ENCODE results near the gene MAT1A.
"Not testable (repeated sequence)": the region's sequence is repeated elsewhere in the genome, so short reads cannot be mapped to it uniquely, and the experiment has no call there.

Gene MAT1A

DNA sequence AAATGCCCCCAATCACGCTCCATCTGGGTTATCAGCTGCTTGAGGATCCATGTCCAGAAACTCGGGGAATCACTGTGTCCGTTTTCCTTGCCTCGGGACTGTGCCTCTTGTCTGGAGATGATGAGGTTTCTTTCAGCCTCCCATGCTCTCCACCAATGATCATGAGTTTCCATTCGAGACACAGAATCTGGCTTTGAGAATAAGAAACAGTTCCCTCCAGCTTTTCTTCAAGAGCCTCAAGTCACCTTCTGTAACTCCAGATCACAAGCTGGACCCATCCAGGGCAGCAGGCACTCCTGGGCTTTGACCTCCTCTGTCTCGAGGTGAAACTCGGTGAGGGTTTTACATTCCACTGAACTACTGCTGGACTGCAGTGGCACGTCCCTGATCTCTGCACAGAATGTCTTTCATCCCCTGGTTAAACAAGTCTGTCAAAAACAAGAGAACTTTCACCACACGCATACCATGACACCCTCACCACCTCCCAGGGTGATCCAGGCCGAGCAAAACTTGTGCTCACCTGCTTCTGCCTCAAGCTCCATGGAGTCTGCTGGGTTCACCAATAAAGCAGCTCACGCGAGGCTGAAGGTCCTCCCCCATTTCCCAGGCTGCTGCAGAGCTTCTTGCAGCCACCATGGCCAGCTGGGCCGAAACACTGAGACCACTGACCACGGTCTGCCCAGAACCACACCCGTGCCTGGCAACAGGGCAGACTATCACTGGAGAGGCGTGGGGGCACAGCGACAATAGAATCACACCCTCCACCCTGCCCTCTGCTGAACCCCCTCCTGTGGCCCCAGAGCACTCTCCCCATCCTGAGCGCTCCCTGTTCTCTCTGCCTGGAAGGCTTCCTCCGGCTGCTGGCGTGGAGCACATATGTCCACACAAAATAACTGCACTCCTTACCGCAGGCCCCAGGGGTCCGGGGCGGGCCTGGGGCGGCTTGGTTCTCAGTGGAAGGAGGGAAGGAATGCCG, 25.1 kb downstream of the MAT1A start:
- no peak for DNase-seq

DNA sequence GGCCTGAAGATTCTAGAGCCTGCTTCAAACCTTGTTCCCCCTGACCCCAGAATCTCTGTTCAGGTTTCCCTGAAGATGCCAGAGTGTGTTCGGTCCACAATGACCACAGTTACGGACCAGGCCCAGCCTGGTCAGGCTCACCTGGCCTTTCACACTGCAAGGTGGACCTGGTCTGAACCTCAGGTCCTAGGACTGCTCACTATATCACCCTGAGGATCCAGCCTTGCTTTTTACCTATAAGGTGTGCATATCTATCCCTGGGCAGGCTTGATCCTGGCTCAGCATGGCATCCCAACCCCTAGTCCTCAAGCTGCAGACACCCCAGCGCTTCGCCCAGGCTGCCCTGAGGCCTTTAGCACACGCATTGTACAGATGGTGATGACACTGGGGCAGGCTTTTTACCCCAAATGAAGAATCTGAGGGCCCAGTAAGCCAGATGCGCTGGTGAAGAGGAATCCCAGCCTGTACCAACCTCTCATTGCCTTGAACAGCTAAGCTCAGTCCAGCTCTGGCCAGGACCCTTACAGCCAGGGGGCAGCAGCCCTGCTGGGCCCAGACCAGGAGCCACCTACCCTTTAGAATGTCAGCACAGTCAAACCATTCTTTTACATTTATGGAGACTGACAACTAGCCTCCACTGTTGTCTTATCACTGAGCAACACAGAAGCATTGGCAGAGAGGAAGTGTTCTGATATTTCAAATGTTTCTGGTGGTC, 28.0 kb downstream of the MAT1A start:
- DNase-seq: no peak

DNA sequence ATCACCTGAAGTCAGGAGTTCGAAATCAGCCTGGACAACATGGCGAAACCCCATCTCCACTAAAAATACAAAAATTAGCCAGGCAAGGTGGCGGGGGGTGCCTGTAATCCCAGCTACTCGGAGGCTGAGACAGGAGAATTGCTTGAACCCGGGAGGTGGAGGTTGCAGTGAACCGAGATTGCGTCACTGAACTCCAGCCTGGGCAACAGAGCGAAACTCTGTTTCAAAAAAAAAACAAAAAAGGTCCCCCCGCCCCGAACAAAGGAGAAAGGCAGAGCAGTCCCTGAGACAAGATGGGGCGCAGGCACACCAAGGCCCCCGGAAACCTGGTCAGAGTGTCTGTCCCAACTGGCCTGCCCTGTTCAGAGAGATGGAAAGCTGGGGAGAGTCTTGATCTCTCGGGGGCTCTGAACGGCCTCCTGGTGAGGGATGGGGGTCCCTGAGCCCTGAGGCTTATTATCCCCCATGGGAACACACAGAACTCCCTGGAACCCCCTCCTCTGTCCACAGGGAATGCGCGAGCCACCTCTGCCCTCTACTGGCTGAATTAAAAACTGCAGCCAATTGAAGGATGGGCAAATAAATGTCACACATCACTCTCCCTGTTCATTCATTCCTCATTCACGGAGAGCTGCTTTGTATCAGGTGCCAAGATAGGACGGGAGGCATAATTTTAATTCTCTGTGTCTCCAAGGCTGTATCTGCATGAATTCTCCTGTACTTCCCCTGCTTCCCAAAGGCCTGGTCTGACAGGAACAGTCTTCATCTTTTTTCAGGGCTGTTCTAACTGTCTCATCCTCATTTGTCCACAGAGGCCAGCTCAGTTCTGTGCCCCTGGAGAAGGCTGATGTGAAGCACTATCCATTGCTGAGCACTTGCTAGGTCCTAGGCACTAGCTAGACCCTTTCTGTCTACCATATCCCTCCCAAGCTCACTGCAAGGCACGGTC, 28.9 kb downstream of the MAT1A start:
- no peak for DNase-seq

DNA sequence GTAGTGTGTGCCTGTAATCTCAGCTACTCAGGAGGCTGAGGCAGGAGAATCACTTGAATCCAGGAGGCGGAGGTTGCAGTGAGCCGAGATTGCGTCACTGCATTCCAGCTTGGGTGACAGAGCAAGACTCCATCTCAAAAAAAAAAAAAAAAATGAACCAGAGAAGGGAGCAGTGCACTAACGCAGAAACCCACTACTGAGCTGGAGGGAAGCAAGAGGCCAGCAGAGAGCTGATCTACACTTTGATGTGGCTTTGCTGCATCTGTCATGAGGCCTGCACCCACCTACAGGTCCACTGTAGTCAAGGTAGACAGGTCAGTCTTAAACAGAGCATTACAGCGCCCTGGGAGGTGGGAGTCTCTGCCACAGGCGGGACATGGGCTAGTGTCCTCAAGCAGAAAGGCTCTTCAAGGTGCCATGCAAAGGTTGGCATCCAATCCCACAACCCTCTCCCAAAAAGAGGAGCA, 30.0 kb downstream of the MAT1A start:
- DNase-seq: no peak

DNA sequence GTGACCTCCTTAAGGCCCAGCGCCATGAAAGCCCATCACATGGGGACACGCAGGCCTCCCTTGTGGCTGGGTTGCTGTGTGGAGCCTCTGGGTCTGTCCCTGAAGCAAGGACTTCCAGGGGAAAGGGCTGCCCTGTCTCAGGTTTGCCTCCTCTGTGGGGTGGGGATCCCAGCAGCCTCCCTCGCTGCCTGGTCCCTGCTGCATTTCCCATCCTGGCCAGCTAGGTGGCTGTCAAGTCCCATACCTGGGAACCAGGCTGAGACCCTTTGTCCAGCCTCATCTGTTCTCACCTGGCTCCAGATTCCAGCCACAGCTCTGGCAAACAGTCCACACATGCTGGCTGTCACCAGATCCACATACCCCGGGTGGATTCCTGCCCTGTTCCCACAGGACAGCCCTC, 32.7 kb downstream of the MAT1A start:
- not testable (repeated sequence) for DNase-seq

DNA sequence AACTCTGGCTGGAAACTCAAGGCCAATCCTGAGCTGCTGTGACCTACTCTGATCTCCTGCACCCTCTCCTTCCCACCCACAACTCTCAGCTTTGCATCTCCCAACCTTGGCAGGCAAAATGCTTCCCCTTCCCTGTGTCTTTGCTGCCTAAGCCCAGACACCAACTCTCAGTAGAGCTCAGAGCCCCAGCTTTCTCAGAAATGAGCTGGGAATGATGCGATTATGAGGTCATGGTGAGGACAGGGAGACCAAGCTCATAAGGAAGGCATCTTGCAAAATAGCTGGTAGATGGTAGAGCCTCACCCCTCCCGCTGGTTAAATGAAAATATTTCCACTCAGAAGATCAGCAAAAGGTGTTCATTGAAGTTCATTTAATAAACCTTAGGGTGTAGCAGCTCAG, 34.7 kb downstream of the MAT1A start:
- not testable (repeated sequence) for DNase-seq

DNA sequence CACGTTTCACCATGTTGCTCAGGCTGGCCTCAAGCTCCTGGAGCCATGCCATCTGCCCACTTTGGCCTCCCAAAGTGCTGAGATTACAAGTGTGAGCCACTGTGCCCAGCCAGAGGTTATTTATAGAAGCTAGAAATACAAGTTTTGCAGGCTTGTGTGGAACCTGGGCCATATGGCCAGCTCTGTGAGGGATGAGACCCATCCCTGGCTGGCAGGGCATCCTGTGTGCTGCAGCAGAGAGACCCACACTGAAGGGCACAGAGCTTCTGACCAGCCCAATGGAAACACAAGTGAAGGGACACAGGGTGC, 35.5 kb downstream of the MAT1A start:
- not testable (repeated sequence) for DNase-seq

DNA sequence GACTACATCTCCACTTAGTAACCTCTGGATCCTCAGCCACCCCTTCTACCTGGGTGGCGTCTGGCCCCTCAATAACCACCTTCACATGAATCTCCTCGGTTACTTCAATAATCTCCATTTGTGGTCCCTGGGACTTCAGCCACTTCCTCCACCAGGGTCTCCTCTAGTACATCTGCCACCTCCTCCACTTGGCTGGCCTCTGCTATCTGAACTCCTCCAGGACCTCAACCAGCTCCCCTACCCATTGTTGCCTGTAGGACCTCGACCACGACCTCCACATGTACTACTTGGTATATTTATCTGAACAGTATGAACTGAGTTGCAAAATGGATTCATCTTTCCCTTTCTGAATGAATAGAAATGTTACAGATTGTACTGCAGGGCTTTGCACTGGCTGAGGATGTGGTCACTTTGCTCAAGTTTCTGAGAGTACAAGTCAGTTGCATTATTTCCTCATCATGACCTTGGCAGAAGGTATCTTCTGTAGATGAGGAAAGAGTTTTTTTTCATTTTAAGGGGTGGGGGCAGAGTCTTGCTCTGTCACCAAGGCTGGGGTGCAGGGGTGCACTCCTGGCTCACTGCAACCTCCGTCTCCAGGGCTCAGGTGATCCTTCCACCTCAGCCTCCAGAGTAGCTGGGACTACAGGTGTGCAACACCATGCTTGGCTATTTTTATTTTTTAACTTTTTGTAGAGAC, 36.0 kb downstream of the MAT1A start:
- DNase-seq: no peak

DNA sequence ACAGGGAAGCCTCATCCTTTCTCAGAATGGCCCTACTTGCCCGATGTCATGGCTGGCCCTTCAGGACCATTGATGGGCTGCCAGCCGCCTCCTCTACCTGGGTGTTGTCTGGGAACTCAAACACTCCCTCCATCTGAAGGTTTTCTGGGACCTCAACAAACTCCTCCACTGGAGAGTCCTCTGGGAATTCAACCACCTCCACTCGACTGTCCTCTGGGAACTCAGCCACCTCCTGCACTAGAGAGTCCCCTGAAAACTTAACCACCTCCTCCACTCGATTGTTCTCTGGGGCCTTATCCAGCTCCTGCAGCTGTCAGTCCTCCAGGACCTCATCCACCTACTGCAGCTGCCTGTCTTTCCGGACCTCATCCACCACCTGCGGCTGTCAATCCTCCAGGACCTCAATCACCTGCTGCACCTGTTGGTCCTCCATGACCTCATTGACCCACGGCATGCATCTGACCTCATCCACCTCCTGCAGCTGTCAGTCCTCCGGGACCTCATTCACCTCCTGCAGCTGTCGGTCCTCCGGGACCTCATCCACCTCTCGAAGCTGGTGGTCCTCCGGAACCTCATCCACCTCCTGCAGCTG, 37.1 kb downstream of the MAT1A start:
- no peak for DNase-seq

DNA sequence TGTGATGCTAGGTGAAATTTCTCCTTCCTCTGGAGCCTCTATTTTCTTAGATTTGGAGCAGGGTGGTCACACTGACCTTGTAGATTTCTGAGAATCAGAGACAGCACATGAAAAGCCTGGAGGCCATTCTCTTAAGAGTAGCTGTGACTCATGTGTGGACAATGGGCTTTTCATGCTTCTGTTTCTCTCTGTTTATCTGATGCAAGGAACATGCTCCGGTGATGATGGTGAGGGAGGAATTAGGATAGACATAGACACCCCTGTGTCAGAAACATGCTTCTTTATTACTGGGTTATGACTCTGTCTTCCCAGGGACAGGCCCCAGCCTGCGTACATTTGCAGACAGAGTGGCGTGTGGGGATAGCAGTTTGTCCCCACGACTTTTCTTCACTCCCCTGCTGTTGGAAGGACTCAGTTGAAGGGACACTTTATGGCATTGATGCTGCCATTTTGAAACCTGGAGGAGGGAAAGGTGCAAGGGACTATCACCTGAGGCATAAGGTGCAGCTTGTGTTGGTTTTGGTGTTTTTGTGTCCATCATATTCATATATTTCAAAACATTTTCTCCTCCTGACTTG, 37.7 kb downstream of the MAT1A start:
- not testable (repeated sequence) for DNase-seq

DNA sequence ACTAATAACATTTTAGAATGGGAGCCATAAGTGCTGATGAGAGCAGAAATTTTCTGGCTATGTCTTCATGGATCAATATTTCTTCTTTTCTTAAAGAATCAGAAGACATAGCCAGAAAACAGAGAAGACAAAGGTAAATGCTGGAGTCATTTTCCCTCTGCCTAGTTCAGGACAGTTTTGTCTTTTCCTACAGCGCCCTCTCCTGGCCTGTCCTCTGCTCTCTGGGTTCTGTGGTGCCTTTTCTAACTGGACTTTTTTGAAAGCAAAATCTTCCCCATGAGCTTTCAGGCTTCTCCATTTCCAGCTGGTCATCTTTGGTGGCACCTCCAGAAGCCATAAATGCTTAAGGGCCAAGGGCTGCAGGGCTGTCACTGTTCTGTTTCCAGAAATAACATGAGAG, 39.1 kb downstream of the MAT1A start:
- DNase-seq: not testable (repeated sequence)

DNA sequence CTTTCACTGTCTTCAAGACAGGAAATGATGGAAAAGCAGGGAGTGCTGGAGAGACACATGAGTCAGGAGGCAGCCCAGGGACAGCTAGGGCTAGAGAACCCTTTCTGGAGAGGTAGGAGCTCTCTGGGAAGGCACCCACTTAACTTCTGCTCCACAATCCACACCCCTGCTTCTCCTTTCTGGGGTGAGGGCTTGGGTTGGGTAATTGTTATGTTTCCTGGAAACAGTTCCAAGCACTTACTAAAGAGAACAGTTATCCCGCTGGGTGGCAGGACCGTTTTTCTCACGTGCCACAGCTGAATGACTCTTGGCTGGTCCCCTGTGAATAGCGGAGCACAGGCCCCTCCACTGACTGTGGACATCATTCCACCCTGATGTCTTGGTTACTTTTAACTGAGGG, 39.6 kb downstream of the MAT1A start:
- not testable (repeated sequence) for DNase-seq

DNA sequence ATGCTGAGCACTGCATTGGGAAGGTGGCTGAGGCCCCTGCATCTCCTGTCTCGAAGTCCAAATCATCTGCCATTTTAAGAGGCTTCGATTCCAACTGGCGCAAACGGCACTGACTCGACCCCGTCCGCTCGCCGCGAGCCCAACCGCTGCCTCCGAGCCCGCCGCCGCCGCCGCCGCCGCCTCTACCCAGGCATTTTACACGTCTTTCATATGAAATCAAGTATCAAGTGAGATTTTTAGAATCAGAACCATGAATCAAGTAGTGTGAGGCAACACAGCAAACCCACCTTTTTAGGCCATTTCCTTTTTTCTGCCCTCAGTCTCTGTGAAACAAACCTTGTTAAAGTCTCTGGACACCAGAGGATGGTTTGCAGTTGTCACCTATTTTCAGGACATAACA, 41.8 kb downstream of the MAT1A start:
- DNase-seq: not testable (repeated sequence)

DNA sequence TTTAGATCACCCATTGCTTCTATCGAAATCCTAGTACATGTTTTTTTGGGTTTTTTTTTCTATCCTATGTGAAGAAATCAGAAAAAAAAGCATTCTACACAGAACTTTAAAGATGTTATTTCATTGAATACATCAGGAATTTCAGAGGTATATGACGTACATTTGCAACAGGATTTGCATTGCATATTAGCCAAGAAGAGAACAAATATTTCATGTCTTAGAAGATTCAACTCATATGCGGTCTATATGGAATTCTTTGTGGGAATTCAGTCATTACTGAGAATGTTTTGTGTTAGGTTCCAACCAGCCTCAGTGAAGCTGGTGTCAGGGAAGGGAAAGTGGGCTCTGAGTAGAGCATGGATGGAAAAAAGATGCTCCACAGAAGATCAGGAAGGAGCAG, 45.1 kb downstream of the MAT1A start:
- not testable (repeated sequence) for DNase-seq

DNA sequence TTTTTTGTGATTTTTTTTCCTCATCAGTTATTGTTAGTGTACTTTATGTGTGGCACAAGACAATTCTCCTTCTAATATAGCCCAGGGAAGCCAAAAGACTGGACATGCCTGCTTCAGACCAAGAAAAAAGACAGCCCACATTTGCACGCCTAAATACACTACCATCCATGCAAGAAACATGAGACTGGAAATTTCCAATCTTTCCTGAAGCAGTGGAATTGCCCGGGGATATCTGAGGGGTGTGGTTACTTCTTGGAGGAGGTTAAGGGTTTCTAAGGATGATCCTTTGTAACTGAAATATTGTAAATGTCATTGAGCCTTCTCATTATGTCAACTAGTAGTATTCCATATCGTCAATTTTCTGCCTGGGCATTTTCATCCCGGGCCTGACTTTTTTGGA, 47.1 kb downstream of the MAT1A start:
- DNase-seq: not testable (repeated sequence)

DNA sequence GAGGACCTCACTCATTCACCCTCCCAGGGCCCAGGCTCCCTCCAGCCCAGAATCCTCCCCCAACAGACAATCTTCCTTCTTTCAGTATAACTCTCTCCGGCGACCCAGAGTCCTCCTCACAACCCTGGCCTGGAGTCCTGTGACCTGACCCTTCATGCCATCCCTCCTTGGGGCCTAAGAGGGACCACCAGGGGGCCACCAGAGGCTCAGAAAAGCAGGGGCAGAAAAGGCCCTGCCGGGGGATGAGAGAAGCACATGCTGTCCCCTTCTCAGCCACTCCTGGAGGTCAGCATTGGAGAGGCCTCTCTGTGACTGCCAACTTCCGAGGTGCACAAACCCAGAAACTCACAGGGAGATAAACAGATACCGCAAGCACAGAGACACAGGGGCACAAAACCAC, 53.0 kb downstream of the MAT1A start:
- not testable (repeated sequence) for DNase-seq

DNA sequence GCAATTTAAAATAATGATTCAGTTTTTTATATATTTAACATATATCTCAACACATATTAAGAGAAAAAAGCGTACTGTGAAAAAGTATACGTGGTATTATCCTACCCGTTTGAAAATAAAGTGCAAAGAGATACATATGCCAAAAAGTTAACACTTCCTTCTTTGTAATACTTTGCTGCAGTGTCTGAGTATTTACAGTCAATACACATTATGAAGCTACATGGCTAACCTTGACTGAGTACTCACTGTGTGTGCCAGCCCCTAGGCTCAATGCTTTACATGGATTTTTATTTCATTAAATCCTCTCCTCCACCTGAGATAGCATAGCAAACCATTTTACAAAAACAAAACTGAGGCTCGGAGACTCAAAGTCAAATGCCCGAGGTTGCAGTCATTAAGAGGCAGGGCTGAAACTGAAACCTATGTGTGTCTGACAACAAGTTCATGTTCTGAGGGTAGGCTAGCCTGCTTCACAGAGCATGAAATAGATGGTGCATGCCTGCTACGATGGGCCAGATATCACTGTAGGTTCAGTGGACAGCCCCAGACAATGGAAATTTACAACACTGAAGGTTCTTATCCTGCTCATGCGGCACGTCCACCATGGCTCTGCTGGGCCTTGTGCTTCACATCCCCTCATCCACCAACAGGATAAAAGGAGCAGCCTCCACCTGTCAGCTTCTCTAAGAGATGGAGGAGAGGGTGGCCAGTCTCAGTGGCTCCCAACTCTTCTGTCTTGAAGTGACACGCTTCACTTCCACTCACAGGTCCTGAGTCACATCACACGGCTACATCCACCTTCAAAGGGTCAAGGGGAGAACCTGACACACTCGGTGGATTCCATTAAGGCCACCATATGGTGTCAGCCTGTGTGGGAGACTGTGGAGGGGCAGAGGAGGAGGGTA, 54.9 kb downstream of the MAT1A start:
- not testable (repeated sequence) for DNase-seq

DNA sequence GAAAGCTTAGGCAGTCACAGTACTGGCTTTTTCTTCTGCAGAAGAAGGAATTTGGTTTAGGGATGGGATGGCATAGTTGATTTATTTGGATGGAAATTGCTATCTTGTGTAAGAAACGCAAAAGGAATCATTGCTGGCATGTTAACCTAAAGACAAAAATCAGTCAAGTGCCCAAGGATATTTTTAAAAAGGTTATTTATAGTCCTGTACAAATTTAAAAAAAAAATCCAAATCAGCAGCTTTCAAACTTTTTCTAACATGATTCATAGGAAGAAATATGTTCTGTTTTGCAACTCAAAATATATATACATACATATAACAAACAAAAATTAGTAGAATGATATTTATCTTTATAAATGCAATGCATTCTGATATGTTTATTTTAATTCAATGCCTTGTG, 55.6 kb downstream of the MAT1A start:
- not testable (repeated sequence) for DNase-seq

DNA sequence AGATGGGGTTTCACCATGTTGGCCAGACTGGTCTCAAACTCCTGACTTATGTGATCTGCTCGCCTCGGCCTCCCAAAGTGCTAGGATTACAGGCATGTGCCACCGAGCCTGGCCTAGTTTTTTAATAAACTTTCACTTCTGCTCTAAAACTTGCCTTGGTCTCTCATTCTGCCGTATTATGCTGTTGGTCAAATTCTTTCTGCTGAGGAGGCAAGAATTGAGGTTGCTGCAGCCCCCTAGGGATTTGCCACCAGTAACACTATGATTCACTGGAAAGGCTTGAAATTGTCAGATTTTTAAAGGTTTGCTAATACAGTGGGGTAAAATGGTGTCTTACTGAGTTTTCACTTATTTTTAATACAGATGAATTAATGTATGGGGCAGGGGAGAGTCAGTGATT, 62.7 kb downstream of the MAT1A start:
- not testable (repeated sequence) for DNase-seq

DNA sequence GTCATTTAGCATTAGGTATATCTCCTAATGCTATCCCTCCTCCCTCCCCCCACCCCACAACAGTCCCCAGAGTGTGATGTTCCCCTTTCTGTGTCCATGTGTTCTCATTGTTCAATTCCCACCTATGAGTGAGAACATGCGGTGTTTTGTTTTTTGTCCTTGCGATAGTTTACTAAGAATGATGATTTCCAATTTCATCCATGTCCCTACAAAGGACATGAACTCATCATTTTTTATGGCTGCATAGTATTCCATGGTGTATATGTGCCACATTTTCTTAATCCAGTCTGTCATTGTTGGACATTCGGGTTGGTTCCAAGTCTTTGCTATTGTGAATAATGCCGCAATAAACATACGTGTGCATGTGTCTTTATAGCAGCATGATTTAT, 66.4 kb downstream of the MAT1A start:
- DNase-seq: not testable (repeated sequence)

Data from NCI-H526 treated with DMSO at 0.1 percent for 48 hours (cell line).